Fibroblast of peridontal ligament (primary cell): ENCODE measurements around the gene OSBPL5.
A peak's percentile ranks its signal among the peaks of the same experiment; 100 is the strongest.
"Not testable (repeated sequence)": the region's sequence is repeated elsewhere in the genome, so short reads cannot be mapped to it uniquely, and the experiment has no call there.

Source experiments
- DNase-seq: peaks from one replicate; pipeline ENCODE4 v3.0.0-alpha.2; 2010; ENCODE audit errors: extremely low read depth

OSBPL5 gene

GRCh38 chr11:3085052-3085451 is 80.1 kb downstream of the OSBPL5 start:
- peak; percentile 28 for DNase-seq

- DNase-seq: no peak
These were observed 81.8 kb downstream of the OSBPL5 start for GRCh38 chr11:3083321-3083720.

DNA sequence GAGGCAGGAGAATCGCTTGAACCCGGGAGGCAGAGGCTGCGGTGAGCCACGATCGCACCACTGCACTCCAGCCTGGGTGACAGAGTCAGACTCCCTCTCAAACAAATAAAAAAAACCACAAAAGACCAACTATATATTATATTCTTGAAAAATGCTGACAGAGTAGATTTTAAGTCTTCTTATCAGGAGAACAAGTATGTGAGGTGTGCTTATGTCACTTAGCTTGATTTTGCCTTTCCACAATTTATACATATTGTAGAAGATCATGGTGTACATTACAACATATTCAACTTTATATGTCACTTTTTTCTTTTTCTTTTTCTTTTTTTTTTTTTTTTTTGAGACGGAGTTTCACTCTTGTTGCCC is 83.7 kb downstream of the OSBPL5 start:
- no peak for DNase-seq

DNA sequence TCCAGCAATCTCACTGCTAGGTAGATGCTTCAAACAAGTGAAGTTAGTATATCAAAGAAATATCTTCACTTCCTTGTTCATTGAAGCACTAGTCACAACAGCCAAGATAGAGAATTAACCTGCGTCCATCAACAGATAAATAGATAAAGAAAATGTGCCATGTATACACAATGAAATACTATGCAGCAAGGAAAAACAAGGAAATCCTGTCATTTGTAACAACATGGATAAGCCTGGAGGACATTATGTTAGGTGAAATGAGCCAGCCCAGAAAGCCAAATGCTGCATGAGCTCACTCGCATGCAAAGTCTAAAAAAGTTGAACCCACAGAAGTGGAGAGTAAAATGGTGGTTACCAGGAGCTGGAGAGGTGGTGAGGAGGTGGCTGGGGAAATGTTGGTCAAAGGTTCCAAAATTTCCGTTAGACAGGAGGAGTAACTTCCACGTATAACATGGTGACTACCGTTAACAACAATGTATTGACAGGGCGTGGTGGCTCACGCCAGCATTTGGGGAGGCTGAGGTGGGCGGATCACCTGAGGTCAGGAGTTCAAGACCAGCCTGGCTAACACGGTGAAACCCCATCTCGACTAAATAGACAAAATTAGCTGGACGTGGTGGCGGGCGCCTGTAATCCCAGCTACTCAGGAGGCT is 84.3 kb downstream of the OSBPL5 start:
- DNase-seq: no peak

DNA sequence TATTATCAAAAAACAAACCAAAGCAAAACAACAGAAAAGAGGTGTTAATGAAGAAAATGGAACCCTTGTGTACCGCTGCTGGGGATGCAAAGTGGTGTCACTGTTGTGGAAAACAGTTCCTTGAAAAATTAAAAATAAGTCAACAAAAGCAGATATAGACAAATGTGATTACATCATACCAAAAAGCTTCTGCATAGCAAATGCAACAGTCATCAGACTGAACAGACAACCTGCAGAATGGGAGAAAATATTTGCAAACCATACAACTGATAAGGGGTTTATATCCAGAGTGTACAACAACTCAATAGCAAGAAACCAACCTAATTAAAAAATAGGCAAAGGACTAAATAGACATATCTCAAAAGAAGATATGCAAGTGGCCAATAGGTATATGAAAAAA is 85.0 kb downstream of the OSBPL5 start:
- DNase-seq: no peak

GRCh38 chr11:3077846-3078440 is 87.2 kb downstream of the OSBPL5 start:
- DNase-seq: no peak

DNA sequence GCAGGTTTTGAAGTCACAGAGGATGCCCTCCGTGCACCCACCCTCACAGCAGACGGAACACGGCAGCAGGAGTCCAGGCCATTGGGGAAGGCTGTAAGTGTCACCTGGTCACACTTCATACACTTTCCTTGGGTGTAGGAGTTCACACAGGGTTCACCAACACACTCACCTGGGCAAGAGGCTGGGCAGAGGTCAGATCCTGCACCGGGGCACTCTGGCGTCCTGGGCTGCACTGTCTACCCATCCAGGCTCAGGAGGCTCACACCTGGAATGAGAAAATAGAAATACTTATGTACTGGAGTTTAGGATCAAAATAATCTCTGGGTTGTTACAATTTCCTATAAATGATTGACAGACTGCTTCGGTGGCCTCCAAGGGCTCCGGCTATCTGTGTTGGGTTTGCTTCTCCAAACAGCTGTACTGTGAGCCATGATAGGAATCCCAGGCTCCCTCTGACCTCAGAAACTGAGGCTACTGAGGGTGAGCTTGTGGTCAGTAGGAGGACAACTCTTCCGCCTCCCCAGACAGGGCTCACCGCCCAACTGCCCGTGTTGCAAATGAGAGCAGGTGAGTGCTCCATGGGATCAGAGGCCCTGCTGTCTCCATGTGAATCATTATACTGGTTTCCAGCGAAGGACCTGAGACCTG is 87.8 kb downstream of the OSBPL5 start:
- DNase-seq: no peak

GRCh38 chr11:3074912-3075589 is 90.1 kb downstream of the OSBPL5 start:
- no peak for DNase-seq

- peak; percentile 99 for DNase-seq
These were observed 92.1 kb downstream of the OSBPL5 start for GRCh38 chr11:3073029-3073435.

DNA sequence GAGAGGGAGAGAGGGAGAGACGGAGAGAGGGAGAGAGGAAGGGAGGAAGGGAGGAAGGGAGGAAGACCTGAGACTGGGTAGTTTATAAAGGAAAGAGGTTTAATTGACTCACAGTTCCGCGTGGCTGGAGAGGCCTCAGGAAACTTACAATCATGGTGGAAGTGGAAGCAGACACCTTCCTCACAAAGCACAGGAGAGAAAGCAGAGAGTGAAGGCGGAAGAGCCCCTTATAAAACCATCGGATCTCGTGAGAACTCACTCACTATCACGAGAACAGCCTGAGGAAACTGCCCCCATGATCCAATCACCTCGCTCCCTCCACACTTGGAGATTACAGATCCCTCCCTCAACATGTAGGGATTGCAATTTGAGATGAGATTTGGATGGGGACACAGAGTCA is 95.7 kb downstream of the OSBPL5 start:
- no peak for DNase-seq

DNA sequence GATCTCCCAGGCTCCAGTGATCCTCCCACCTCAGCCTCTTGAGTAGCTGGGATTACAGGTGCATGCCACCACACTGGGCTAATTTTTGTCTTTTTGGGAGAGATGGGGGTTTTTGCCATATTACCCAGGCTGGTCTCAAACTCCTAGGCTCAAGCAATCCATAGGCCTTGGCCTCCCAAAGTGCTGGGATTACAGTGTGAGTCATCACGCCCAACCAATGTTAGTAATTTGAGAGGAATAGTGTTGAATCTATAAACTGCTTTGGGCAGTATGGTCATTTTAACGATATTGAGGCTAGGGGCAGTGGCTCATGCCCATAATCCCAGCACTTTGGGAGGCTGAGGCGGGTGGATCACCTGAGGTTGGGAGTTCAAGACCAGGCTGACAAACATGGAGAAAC is 98.8 kb downstream of the OSBPL5 start:
- DNase-seq: not testable (repeated sequence)

DNA sequence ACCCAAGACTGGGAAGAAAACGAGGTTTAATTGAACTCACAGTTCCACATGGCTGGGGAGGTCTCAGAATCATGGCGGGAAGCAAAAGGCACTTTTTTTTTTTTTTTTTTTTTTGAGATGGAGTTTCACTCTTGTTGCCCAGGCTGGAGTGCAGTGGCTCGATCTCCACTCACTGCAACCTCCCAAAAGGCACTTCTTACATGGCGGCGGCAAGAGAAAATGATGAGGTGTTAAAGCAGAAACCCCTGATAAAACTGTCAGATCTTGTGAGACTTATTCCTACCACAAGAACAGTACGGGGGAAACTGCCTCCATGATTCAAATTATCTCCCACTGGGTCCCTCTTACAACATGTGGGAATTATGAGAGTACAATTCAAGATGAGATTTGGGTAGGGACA is 100.4 kb downstream of the OSBPL5 start:
- DNase-seq: not testable (repeated sequence)

DNA sequence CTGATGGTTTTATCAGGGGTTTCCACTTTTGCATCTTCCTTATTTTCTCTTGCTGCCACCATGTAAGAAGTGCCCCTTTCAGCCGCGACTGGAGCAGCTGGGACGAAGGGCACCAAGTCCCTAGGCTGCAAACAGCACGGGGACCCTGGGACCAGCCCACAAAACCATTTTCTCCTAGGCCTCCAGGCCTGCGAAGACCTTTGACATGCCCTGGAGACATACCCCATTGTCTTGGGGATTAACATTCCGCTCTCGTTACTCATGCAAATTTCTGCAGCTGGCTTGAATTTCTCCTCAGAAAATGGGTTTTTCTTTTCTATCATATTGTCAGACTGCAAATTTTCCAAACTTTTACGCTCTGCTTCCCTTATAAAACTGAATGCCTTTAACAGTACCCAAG is 101.2 kb downstream of the OSBPL5 start:
- DNase-seq: peak; percentile 37

GRCh38 chr11:3063432-3063831 is 101.7 kb downstream of the OSBPL5 start:
- DNase-seq: not testable (repeated sequence)

DNA sequence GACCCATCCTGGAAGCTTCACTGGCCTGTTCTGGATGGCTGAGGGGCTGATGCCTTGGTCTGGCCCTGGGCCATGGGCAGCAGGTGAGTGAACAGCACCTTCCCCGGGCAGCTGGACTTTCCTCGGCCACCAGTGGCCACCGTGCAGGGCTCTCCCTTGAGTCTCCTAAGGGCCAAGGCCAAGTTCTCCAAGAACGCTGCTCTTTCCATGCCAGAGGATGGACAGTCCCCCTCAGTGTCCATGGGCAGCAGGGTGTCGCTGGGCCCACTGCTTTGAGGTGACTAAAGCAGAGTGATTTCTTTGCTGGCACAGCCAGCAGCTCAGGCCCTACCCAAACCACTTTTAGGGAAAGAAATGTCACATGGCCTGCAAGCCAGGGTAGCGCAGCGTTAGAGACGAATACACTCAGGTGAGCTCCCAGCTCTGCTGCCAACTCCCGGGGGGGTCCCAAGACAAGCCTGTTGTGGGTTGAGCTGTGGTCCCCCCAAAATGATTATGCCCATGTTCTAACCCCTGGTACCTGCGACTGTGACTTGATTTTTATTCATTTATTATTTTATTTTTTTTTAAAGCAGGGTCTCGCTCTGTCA is 104.6 kb downstream of the OSBPL5 start:
- DNase-seq: no peak

DNA sequence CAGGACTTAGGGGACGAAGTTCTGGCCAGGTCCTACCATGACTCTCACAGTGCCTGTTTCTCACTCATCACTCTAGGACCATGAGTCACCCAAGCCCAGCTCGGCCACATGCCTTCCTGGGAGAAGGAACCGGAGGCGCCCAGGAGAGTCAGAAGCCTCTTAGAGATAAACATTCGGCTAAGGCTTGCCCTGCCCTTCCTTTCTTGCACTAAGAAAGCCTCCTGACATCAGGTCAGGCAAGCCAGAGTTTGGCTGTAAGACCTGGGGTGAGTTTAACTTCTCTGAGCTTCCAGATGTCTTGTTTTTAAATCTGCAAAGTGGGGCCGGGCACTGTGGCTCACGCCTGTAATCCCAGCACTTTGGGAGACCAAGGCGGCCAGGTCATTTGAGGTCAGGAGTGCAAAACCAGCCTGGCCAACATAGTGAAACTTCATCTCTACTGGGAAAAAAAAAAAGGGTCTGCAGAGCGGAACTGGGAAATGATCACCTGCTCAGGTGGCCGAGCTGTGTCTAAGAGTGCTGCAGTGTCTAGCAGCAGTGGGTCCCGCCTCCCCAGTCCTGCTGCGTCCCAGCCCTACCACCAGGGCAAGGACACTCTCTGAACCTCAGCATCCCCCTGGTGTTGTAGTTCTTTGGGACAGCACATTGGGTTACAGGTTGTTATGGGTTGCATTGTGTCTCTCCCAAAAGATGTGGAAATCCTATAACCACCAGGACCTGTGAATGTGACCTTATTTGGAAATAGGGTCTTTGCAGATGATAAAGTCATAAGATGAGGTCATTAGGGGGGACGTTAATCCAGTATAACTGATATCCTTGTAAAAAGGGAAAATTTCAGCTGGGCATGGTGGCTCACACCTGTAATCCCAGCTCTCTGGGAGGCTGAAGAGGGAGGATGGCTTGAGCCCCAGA is 106.1 kb downstream of the OSBPL5 start:
- DNase-seq: peak; percentile 81

GRCh38 chr11:3057069-3057963 is 107.8 kb downstream of the OSBPL5 start, which contains the start of gene CARS1:
Gene CARS1, minus strand, starts transcription at chr11:3057423. Its CDS starts 56 bp downstream, at chr11:3057367.
- DNase-seq: peak; percentile 89

DNA sequence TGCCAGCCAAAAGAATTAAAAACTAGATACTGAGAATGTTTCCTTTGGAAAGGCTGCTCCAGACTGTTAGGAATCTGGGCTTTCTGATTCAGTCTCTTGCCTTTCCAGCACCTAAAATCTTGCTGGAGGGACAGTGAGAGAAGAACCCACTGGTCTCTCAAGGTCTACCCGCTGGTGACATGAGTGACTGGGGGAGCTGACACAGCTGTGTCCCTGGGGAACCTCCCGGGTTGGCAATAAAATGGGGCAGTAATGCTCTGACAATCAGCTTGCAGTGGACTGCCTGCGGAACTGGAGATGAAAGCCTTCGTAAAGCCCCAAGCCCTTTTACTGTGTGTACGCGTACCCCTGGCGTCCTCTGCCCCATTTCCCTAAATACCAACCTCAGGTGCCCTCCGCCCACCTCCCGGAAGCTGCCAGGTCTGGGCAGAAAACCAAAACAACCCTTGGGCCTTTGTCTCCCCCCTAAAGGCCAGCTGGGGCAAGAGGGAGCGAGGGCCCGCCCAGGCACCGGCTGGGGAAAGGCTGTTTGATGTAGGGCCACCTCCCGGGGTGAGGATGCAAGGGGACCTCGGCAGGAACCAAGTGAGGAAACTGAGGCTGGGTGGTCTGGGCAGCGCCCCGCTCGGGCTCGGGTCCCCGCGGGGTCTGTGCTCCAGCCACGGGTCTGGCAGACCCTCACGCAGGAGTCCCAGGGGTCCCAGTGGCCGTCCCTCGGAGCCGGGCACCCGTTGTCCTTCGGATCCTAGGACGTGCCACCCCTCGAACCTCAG is 108.6 kb downstream of the OSBPL5 start:
- no peak for DNase-seq

- no peak for DNase-seq
These were observed 109.2 kb downstream of the OSBPL5 start for GRCh38 chr11:3055891-3056290.
